NCI-H146 treated with DMSO at 0.1 percent for 48 hours (cell line): ENCODE measurements around the gene OPCML.

ENCODE experiments used
- DNase-seq: peaks from one replicate; lab custom pipeline; 2025; ENCODE audit not compliant: unreplicated experiment; lab: John Stamatoyannopoulos, UW

OPCML gene

DNA sequence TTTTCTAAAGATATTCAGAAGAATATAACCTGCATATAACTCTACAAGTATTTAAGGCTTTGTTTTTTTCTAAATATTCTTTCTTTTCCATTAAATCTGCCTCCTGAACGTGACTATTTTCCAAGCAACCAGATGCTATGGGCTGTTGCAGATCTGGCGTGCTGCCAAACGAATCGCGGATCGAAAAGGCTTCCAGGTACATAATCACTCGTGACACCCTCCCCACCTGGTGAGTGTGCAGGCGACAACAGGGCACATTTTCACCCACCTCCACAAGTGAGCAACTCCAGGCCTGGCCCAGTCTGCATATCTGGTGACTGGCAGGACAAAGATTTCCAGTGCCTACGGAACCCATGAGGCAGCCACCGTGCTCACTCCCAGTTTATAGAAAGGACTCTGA is 660.1 kb downstream of the OPCML start:
- no peak for DNase-seq

DNA sequence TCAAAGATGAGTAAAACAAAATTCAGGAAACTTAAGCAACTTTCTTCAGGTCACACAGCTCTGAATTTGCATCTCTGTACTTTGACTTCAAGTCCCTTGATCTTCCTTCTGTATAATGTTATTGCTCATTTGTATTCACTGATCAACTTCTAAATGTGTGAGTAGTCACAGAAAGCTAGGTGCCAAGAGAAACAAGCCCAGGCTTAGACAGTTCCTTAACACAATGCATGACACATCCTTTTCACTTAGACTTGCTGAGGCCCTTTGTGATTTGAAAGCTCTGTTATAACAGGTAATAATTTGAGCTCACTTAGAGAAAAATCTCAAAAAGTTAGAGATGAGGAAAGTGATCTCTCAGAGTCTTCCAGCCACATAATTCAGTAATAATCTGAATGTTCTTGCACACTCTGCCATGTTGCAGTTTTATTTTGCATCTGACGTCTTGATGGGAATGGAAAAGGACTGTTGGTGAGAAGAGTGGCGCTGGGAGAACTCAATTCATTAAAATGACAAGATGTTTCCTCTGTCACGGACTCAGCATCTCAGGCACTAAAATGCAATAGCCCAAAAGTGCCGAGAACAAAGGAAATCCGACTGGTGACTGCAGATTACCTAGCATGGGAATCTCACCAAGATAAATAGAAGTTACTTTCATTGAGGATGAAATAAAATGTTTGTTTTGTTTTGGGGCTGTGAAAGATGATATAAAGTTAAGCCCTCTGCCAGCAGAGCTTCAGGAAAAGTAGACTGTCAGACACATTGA is 665.3 kb downstream of the OPCML start:
- DNase-seq = no peak

DNA sequence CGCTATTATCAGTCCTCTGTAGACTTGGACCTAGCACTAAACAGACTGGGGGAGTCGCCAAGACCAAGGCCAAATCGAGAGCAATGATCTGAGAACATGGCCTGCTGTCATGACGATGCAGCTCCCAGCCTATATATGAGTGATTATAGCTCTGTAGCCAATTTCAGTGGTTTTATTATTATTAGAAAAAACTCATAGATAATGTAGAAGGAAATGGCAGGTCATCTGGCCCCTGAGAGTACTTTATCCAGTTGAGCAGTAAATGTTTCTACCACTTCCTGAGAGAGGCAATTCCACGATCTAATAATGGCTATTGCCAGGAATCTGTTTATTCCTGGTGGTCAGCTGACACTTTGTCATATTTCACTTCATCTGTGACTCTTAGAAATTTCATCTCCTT is 666.7 kb downstream of the OPCML start:
- no peak for DNase-seq

DNA sequence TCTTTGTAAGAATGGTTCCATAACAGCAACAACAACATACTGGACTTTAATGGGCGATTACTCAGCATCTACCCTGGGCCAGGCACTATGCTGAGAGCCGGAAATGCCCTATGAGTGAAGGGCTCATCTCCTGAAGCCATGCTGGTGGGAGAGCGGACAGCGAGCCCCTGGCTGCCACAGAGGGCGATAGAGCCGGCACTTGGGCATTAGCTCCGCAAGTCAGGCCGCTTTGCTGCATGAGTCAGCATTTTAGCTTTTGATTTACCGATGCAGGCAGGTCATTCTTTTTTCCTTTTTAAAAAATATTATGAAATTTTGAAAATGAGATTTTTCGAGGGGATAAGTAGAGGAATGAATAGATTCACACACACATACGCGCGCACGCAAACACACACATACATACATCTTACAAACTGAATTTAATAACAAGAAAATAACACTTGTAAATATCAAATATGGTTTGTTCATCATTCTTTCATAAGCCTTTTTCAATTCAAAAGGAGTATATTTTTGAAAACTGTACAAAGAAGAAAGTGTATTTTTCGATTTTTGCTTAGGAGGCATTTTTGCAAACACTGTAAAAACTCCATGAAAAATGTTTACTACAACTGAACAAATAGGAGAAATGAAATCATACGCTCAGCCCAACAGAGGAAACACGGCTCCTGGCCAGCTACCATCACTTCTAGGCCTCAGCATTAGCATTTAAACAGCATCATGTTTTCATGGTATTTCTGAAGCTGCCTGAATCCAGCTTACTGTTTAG is 667.3 kb downstream of the OPCML start:
- DNase-seq = no peak

DNA sequence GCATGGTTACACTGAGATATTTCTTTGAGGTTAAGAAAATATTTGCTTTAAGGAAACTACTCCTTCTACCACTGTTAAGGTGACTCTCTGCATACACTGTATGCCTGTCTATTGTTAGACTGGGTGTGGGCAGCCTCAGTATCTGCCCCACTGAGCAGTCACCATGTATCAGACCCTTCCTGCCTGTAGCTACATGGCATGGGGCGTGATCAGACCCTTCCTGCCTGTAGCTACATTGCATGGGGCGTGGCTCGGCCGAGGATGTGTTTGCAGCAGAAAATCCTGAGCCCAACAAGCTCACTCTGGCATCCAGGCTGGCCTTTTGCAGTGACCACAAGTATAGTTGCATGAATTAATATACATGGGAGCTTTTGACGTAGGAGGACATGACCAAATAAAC is 669.4 kb downstream of the OPCML start:
- DNase-seq = no peak

DNA sequence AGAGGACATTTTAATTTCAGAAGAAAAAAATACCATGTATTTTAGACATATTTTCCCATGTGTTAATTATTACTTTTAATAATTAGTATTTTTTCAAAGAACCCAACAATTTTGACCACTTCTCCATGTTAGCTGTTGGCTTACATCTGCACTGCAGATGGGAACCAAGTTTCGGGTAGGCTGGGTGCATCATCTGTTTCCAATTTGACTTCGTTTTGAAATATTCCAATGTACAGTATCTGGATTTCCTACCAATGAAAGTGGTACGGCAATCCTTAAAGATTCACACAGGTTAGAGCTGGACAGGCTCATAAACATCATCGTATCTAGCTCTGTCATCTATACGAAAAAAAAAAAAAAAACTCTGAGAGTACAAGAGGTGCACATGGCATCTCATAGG is 670.2 kb downstream of the OPCML start:
- no peak for DNase-seq

DNA sequence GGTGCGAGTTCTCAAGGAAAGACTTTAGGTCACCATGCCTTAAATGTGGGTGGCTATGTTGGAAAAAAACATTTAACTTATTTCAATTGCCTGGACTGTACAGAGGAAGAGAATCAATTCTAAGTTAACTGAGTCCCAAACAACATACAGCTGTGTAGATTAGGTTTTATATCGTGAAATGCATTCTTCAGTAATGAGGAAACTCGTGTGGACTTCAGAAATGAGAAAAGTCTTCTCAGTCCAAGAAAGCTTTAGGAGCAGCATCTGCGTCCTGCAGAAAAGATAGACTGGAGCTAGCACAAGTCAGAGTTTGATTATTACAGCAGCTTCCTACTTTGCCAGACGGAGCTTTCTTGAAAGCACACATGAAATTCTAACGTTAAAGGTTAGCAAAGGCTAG is 673.0 kb downstream of the OPCML start:
- no peak for DNase-seq

DNA sequence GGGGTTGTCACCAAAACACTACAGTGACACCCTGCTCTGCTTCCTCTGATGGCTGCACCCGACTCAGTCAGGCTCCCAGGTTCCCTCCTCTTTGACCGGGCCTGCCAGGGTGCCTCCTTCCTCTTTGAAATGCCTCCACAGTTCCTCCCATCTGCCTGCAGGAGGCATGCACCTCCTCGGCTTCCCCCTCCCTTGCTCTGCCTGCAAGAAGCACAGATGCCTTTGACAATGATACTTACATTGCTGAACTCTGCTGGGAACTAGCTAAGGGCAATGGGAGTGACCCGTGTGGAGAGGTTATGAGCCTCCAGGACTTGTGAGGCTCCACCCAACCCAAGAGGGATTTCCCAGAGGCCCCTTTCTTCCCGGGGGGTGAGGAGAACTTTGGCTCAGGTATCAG is 674.1 kb downstream of the OPCML start:
- no peak for DNase-seq

DNA sequence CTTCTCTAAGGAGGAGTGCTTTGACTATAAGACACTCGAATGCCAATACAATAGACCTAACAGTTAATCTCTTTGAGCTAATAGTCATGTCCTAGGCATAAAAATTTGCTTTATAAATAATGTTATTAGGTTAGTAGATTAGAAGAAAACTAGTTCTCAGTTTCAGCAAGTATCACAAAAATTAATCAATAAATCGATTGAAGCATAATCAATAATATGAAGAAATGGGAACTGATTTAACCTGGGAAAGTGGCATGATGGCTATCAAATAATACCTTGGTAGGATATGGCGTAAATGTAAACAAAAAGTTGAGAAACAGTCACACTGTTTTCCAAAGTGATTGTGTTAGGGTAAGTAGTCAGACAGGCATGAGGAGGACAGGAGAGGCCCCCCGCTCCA is 676.3 kb downstream of the OPCML start:
- no peak for DNase-seq

DNA sequence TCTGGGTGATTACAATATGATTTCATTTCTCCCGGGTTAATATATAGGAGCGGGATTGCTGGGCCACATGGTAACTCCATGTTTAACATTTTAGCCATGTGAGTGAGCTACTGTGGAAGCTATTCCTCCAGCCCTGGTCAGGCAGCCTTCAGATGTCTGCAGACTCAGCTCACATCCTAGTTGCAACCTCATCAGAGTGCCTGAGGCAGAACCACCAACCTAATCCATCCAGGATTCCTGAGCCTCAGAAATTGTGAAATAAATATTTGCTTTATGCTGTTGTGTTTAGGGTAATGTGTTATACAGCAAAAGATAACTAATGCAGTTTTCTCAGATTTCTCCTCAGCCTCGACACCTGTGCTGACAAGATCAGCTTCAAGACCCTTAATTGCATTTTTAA is 676.8 kb downstream of the OPCML start:
- no peak for DNase-seq

DNA sequence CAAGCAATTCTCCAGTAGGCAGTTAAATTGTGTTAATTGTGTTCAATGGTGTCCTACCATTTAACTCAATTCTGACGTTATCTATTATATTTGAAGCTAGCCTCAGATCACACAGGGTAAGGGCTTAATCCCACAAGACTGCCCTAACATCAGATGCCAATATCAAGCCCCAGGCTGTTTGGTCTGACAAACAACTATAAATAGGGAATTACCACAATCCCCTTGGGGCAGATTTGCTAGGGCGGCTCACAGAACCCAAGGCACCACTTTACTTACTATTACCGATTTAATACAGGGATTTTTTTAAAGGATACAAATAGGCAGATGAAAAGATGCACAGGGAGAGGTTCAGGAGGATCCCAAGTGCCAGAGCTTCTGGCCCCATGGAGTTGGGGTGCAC is 678.4 kb downstream of the OPCML start:
- no peak for DNase-seq

DNA sequence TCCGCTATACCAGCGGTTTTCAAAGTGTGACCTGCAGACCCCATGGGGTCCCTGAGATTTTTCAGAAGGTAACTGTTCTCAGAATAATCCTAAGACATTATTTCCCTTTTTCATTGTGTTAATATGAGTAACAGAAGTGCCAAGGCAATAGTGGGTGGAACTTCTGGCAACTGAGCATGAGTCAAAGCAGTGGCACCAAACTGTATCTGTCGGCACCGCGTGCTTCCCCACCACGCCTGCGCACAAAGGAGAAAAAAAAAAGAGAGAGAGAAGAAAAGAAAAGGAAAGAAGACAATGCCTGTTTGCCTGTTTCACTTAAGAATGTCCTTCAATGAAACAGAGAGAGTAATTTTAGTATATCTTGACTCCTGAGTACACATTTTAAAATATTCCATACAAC is 679.9 kb downstream of the OPCML start:
- DNase-seq = no peak

DNA sequence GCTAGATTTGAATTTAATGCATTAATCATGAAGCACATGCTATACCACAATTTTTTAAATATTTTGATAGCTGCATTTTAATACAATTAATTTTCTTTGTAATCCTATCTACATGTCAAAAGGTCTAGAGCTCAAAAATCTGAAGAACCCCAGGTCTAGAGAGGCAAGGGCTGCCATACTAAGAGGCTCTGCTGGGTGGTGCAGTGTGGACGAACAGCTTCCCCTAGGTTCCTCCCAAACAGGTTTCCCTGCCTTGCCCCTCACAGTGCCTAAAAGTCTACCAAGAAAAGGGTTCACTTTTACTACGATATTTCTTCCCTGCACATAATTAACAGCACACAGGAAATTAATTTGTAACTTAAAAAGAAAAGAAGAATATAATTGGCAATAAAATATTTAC is 681.1 kb downstream of the OPCML start:
- DNase-seq = no peak

DNA sequence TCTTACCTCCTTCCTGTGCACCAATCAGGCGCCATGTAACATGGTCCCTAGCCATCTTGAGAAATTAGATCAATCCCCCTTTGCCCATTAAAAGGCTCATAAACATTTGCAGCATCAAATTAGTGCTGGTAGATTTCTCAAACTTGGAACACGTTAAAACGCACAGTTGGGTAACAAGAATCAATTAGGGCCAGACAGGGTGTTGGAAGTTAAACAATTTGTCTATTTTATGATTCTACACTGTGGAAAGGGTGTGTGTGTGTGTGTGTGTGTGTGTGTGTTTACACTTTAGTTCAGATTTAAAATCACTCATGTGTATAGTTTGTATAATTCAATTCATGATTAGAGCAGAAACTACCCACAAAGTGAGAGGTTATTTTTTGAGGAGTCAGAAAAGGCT is 682.0 kb downstream of the OPCML start:
- DNase-seq = no peak

DNA sequence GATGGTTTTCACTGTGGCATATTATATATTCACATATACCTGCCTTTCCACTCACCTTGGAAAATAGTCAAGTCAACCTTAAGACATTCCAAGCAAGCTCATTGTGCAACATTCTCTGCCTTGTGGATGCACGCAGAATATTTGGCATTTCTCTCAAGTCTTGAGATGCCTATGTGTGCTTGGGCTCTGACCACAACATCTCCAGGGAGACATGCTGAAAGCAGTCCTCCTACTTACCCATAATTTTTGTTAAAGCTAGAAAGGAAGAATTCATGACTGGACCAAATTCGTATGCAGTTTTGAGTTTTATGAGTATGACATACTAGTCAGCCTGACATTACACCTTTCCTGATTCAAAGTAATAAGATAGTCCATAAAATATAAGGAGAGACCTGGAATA is 684.0 kb downstream of the OPCML start:
- no peak for DNase-seq

DNA sequence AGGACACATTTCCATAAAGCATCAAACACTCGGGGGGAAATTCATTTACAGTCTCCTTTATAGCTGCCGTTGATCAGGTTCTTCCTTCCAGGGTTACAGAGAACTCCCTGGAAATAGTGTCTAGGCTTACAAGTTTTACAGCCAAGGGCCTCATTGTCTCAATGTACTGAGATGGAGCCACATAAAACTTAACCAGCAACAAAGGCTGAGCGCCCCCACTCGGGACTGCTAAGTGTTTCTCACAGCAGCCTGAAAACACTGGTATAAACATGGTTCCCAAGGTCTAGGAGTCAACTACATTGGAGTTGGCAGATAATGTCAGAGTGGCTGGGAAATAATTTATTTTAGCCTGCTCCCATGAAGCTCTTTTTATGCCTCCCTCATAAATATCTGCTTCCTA is 686.2 kb downstream of the OPCML start:
- no peak for DNase-seq

DNA sequence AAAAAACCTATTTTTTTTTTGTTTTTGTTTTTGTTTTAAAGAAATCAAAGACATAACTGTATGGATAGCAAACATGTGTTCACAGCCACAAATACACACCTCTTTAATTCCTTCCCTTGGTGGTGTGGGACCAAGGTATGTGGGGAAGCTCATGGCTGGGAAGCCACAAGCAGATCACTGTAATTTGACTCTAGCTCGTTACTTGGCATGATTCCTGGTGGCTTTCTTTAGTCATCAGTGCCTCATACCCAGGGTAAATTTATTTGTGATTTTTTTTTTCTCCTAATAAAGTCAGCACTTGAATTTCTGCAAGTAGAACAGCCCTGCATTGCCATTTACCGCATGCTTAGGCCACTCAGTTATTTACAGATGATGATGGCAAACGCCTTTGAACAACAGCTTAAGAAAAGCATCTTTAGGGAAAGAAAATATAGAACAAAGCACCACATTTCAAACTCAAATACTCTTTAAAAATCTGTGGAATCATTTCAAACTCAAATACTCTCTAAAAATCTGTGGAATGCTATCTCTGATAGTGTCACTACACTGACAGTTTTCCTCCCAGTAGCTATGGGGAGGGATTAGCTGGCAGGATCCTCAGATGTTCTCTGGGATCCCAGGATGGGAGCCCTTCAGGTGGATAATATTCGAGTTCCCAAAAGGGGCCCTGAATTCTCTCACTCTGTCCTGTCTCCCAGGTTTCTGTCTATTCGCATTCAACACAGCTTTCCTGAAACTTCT is 687.2 kb downstream of the OPCML start:
- DNase-seq = no peak

DNA sequence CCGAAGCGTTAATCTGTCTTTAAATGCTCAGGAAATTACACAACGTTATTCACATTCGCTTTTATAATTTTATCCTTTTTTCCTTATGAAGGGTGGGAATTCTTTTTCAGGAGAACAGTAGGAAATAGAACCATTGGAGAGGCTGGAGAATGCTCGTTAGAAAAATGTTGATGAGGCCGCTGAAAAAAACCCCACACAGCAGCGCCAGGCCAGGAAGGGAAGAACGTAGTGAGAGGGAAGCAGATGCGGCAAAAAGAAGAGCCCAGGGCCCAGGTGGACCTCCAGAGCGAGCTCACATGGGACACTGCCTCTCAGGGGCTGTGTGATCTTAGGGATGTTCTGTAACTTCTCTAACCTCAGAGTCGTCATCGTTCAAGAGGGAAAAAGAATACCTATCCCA is 691.6 kb downstream of the OPCML start:
- no peak for DNase-seq

DNA sequence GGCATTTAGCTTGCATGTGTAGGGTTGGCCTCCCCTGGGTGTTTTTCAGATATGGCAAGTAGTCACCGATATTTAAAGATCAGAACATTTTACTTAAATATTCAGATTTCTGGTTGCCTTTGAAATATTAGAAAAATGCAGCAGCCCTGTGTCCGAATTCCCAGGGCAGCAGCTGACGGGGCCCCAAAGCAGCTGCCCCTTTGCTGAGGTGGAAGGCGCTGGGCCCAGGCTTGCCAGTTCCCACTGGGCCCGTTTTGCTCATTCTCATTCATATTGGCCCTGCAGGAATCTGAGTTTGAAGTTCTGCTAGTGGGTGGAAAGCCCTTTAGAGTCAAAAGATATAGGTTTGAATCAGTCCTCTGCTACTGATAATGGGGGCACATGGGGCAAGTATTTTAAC is 692.1 kb downstream of the OPCML start:
- DNase-seq = no peak

DNA sequence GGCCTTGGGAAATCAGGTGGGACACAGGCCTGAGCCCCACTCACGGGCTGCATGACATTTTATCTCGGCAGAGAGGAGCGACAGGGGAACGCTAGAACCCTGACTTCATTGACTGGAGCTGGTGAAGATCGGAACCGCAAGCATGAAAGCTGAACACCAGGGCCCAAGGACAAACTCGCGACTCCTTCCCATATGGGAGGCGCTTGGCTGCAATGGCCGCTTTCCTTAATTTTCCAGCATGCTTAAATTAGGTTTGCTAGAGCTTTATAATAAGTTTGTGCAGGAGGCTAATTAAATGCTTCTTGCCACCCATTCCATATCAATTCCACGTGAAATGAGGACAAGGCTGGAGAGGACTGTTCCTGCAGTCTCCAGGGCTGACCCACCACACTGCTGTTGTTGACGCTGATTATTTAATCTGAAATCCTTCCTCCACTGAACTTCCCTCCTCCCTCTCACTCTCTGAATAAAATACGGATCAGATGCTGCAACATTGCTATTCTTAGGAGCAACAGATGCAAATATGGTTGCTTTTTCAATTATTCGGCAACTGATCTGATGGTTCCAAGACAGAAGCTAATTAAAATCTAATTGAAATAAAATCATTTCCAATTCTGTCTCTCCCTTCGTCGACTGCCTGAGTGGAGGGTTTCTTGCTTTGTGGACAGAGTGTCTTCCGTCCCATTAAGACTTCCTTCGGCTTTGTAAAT is 692.9 kb downstream of the OPCML start:
- no peak for DNase-seq

DNA sequence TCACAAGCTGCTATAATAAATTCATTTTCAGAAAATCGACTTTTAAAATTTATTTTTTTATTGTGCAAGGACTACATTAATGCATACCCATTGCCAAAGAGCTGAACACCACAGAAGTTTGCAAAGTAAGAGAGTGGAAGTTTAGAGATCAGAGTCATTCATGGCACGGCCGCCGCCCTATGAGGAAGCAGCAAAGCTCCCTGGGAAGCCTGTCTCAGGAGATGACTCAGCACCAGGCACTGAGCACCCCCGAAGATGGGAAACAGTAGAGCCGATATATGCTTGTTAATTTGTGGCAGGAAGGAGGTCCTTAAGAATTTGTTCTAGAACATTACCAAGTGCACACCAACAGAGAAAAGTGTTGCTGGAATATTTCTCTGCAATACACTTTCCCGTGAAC is 693.7 kb downstream of the OPCML start:
- DNase-seq = no peak
